H1 (cell line): ENCODE data around the gene SLC39A9. TPM values are rescaled to one million over a fixed set of nuclear protein-coding genes. Genes with fewer than 3 reads are reported as not detected.

Experiments used
- POU5F1 ChIP-seq: IDR thresholded peaks from 2 replicates; pipeline ENCODE4 v1.6.1; 2011; ENCODE audit warnings: low read depth, mild to moderate bottlenecking, low read length, moderate library complexity
- SAP30 ChIP-seq: fragments of 300-600 bp; sonication (generic); IDR thresholded peaks from 2 replicates; pipeline ENCODE4 v1.7.1; 2012; ENCODE audit warnings: low read length, moderate library complexity, mild to moderate bottlenecking, inconsistent platforms; ENCODE audit not compliant: insufficient read depth, insufficient replicate concordance
- polyA plus RNA-seq, 7 experiments: library from polyadenylated mRNA; depleted of rRNA in 3 of 7; stranded (reverse) in 5 of 7; unstranded in 2 of 7; fragments of >200 nt in 5 of 7; fragments of 200-250 nt in 2 of 7; gene quantifications; 1 replicate in 5 of 7; 2 replicates in 1 of 7; 4 replicates in 1 of 7; pipeline versions ENCODE4 v1.2.1 to v1.2.3, GENCODE V29; 2011 to 2013; ENCODE audit warnings: missing spikeins in 2 of 7, mixed read lengths in 2 of 7
- total RNA-seq: library from RNA; stranded (reverse); fragmentation: NEBNext Ultra II Directional; extraction: Animal tissue kit (Norgen Biotek cat#: 25700); gene quantifications from 2 replicates; pipeline ENCODE4 v1.2.1, GENCODE V29; 2021
- TF ChIP-seq, protein P1 (sequence below): IDR thresholded peaks from 2 replicates; pipeline ENCODE4 v1.6.1; 2011; ENCODE audit warnings: low read length, improper control_type of control experiment

SLC39A9 gene
- total and polyA plus RNA-seq, 2 of the 8 experiments (the other 6 are each of a cell fraction or from before 2014, with no cell fraction given) = 31.0 to 44.2 TPM

DNA sequence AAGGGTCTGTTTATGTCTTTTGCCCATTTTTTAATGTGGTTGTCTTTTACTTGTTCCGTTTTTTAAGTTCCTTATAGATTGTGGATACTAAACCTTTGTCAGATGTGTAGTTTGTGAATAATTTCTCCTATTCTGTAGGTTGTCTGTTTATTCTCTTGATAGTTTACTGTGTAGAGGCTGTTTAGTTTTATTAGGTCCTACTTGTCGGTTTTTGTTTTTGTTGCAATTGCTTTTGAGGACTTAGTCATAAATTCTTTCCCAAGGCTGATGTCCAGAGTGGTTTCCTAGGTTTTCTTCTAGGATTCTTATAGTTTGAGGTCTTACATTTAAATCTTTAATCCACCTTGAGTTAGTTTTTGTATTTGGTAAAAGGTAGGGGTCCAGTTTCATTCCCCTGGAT is 33.9 kb downstream of the SLC39A9 start (continued):
- TF ChIP-seq, protein P1, sequence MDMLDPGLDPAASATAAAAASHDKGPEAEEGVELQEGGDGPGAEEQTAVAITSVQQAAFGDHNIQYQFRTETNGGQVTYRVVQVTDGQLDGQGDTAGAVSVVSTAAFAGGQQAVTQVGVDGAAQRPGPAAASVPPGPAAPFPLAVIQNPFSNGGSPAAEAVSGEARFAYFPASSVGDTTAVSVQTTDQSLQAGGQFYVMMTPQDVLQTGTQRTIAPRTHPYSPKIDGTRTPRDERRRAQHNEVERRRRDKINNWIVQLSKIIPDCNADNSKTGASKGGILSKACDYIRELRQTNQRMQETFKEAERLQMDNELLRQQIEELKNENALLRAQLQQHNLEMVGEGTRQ = no peak
- TF ChIP-seq POU5F1 (no peak), SAP30 (no peak)
